Aorta (tissue), 5 donors: Measurements from ENCODE around the gene CD300LD. TPM values are rescaled to one million over a fixed set of nuclear protein-coding genes. Genes with fewer than 3 reads are reported as not detected.
"Not testable (repeated sequence)": the region's sequence is repeated elsewhere in the genome, so short reads cannot be mapped to it uniquely, and the experiment has no call there.

Experiments used
- ATAC-seq: fragments of 200-7000 bp; cut with Tn5 transposase; one replicate; pipeline ENCODE4 v1.9.1; 2022; ENCODE audit warnings: moderate library complexity; ENCODE audit not compliant: low FRiP score
- DNase-seq, 2 donors: peaks; one replicate each; pipeline ENCODE4 v3.0.0-alpha.2; 2020
- H3K27ac ChIP-seq, 2 donors: one replicate each; pipeline ENCODE4 v1.5.1; 2013; ENCODE audit warnings: low read length in 2 of 2, mild to moderate bottlenecking in 2 of 2, moderate library complexity in 2 of 2, control low read depth in 1 of 2, inconsistent platforms in 1 of 2, low read depth in 1 of 2
- H3K27me3 ChIP-seq, 2 donors: one replicate each; pipeline ENCODE4 v1.6.1; 2013; ENCODE audit warnings: control low read depth in 1 of 2, low read length in 1 of 2, mild to moderate bottlenecking in 1 of 2, moderate library complexity in 1 of 2; ENCODE audit not compliant: insufficient read depth in 2 of 2, control insufficient read depth in 1 of 2
- H3K36me3 ChIP-seq, 2 donors: one replicate each; pipeline ENCODE4 v1.6.1; 2013; ENCODE audit warnings: control low read depth in 1 of 2, low read length in 1 of 2, mild to moderate bottlenecking in 1 of 2; ENCODE audit not compliant: insufficient read depth in 2 of 2, control insufficient read depth in 1 of 2
- H3K4me1 ChIP-seq, 2 donors: one replicate each; pipeline ENCODE4 v1.6.1; 2013; ENCODE audit warnings: low read length in 2 of 2, control low read depth in 1 of 2, mild to moderate bottlenecking in 1 of 2, moderate library complexity in 1 of 2; ENCODE audit not compliant: insufficient read depth in 2 of 2, control insufficient read depth in 1 of 2
- H3K4me3 ChIP-seq, 2 donors: one replicate each; pipeline ENCODE4 v1.5.1; 2013; ENCODE audit warnings: low read length in 2 of 2, control low read depth in 1 of 2, mild to moderate bottlenecking in 1 of 2
- H3K9me3 ChIP-seq: one replicate; pipeline ENCODE4 v1.6.1; 2013; ENCODE audit warnings: mild to moderate bottlenecking, low read length; ENCODE audit not compliant: control insufficient read depth
- WGBS, 2 donors: extraction: QIAGEN DNeasy Blood & Tissue Kit; methylation state at CpG; one replicate each; pipeline ENCODE4 v1.1.7; 2013; 5-methylcytosine and 5-hydroxymethylcytosine counted together
- intact Hi-C, 2 donors: fragments of 100-400 bp; cut with DNase I; formaldehyde crosslinking; loops; one replicate each; pipeline versions ENCODE4 v1.14.2 to v1.15.0; 2022
- polyA plus RNA-seq, 2 donors: library from polyadenylated mRNA; stranded (reverse); fragments of 200-250 nt; gene quantifications; one replicate each; pipeline ENCODE4 v1.2.3, GENCODE V29; 2013
- total RNA-seq, 2 donors: library from RNA; stranded (reverse); fragmentation: NEBNext Ultra II Directional; extraction: Animal tissue kit (Norgen Biotek cat#: 25700); gene quantifications; one replicate each; pipeline ENCODE4 v1.2.1, GENCODE V29; 2021
- donor health status: healthy with polysubstance abuse.
- donor health status: Bipolar disorder and iron deficiency.
- donor health status: DM: no; HTN: no; CAD: no.
- donor health status: DM: no; HTN: no; CAD: no.
- donor health status: DM: yes; HTN: yes; CAD: no.

CD300LD gene
- total and polyA plus RNA-seq, 4 donors = 0.75 TPM; not detected in 3

DNA sequence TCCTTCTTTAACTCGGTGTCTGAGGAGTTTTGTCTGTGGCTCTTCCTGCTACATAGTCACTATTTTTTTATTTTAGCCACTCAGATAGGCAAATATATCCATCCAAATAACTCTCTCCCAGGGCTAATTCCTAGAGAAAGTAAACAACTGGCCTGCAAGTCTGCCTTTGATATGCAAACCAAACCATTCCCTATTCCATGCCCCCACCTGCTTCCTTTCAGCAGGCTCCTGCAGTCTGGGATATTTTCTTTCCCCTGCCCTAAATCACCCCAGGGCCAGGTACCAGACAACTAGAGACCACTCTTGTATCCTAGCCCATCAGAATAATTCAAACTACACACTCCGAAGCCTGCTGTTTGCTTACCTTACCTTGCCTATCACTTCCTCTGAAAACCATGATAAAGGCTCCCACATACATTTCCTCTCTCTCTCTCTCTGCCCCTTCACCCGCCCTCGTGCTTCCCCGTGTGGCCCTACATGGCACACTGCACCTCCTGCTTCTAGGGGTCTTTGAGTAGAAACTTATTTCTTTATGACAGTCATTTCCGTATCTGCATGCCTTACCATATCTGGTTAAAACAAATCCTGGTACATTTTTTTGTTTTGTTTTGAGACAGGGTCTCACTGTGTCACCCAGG, 33.1 kb downstream of the CD300LD start:
- DNase-seq (peak in 1 of 2 donors; percentile 4), ATAC-seq (no peak)
- 71 to 73% methylated on average over 6 of the region's 6 CpGs for WGBS, 2 donors
- Histone ChIP-seq H3K4me1 (no peaks in the 10 kb centered on the region), H3K27me3 (no peaks in the 10 kb centered on the region), H3K9me3 (peaks cover 1% of the 10 kb centered on the region), H3K4me3 (no peak overlapping the region), H3K36me3 (no peaks in the 10 kb centered on the region), H3K27ac (no peak overlapping the region)
- intact Hi-C loops = no loop called here

DNA sequence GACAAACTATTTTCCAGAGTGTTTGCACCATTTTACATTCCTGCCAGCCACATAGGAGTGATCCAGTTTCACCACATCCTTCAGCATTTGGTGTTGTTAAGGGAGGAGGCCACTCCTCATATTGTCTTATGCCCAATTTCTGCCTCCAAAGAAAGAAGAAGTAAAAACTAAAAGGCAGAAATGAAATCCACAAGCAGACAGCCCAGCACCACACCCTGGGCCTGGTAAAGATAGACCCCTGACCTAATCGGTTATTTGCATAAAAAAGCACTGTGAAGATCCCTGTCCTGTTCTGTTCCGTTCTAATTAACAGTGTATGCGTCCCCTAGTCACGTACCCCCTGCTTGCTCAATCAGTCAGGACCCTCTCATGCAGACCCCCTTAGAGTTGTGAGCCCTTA, 33.7 kb downstream of the CD300LD start:
- H3K4me3 ChIP-seq, H3K27ac ChIP-seq, intact Hi-C loops, H3K36me3 ChIP-seq, H3K27me3 ChIP-seq, ATAC-seq, H3K9me3 ChIP-seq, H3K4me1 ChIP-seq, DNase-seq: not testable (repeated sequence)
- WGBS, 2 donors = 72 to 73% methylated on average over 4 of the region's 4 CpGs

- no peaks in the 10 kb centered on the region for H3K4me1 ChIP-seq
- intact Hi-C loops = no loop called here
- H3K27ac ChIP-seq = no peak overlapping the region
- no peak overlapping the region for H3K4me3 ChIP-seq
- DNase-seq (peak in 1 of 2 donors; percentile 41), ATAC-seq (no peak)
- H3K36me3 ChIP-seq = no peaks in the 10 kb centered on the region
- H3K9me3 ChIP-seq = peaks cover 1% of the 10 kb centered on the region
- 63 to 67% methylated on average over 7 of the region's 7 CpGs for WGBS, 2 donors
- H3K27me3 ChIP-seq = no peaks in the 10 kb centered on the region
These were observed 36.6 kb downstream of the CD300LD start for GRCh38 chr17:74555427-74555940.

DNA sequence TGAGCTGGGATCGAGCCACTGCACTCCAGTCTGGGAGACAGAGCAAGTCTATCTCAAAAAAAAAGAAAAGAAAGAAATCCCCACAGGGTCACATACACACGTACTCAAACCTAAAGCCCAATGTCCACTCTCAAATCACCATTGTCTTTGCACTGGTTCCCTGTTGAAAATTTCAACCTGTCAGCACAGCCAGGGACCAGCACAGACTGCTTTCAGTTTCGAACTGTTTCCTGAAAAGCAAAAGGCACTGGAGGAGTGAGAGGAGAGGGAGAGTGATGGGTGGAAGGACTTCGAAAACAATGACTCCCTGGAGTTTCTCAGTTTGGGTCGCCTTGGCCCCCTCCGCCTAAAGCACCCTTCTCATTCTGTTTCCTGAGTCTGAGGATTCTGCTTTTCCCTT, 37.2 kb downstream of the CD300LD start:
- Histone ChIP-seq H3K4me3 (no peak overlapping the region), H3K9me3 (peaks cover 1% of the 10 kb centered on the region), H3K27ac (no peak overlapping the region), H3K4me1 (no peaks in the 10 kb centered on the region), H3K27me3 (no peaks in the 10 kb centered on the region), H3K36me3 (no peaks in the 10 kb centered on the region)
- WGBS, 2 donors = 42 to 53% methylated on average over 6 of the region's 6 CpGs
- DNase-seq = peak in 1 of 2 donors; percentile 24
- intact Hi-C loops = no loop called here
- ATAC-seq = no peak

GRCh38 chr17:74552037-74552436, 40.0 kb downstream of the CD300LD start:
- H3K9me3 ChIP-seq = no peaks in the 10 kb centered on the region
- H3K36me3 ChIP-seq = no peaks in the 10 kb centered on the region
- no peak overlapping the region for H3K4me3 ChIP-seq
- intact Hi-C loops = no loop called here
- no peak overlapping the region for H3K27ac ChIP-seq
- DNase-seq (no peak), ATAC-seq (no peak)
- 42 to 44% methylated on average over 7 of the region's 7 CpGs for WGBS, 2 donors
- no peaks in the 10 kb centered on the region for H3K4me1 ChIP-seq
- H3K27me3 ChIP-seq = no peaks in the 10 kb centered on the region

GRCh38 chr17:74550602-74551001, 41.5 kb downstream of the CD300LD start:
- Histone ChIP-seq H3K27me3 (no peaks in the 10 kb centered on the region), H3K4me1 (no peaks in the 10 kb centered on the region), H3K36me3 (no peaks in the 10 kb centered on the region), H3K9me3 (no peaks in the 10 kb centered on the region), H3K4me3 (no peak overlapping the region), H3K27ac (no peak overlapping the region)
- intact Hi-C loops = no loop called here
- DNase-seq (no peak), ATAC-seq (no peak)
- 82 to 84% methylated on average over 15 of the region's 15 CpGs for WGBS, 2 donors

DNA sequence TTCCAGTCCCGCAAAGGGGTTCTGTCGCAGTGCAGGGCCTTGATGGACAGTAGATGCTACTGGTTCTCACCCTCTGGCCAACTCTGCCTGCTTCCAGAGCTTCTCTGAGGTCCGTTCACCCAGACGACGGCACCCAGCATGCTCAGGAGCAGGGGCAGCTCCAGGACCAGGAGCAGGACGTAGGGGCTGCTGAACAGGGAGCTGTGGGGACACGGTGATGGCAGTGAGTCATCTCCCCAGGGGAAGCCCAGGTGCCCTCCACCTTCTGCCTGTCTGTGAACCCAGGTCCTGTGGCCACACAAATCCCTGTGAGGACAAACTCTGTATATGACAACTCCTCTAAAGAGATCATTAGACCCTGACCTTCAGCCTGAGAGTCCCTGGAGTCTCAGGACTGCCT, 42.7 kb downstream of the CD300LD start:
- no peak for DNase-seq
- no peak for ATAC-seq
- H3K27ac ChIP-seq = no peak overlapping the region
- no peaks in the 10 kb centered on the region for H3K27me3 ChIP-seq
- 65 to 77% methylated on average over 7 of the region's 7 CpGs for WGBS, 2 donors
- H3K4me1 ChIP-seq = no peaks in the 10 kb centered on the region
- no peaks in the 10 kb centered on the region for H3K9me3 ChIP-seq
- intact Hi-C loops = no loop called here
- no peaks in the 10 kb centered on the region for H3K36me3 ChIP-seq
- no peak overlapping the region for H3K4me3 ChIP-seq

DNA sequence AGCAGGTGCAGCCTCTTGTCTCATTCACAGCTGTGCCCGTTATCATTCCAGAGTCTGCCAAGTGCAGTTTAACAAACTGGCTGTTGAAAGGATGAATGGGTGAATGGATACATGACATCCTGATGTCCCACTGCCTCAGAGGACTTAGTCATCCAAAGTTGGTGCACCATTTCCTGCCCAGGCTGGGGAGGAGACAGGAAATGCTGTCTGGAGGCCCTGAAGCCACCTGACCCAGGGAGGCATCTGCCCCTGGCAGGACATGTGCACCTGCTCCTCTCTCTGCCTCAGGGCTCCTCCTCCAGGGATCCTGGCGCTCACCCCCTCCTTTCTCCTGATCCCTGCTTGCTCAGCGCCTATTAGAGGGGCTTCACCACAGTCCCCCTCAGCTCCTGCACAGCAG, 44.3 kb downstream of the CD300LD start:
- peak in 1 of 2 donors; percentile 12 for DNase-seq
- H3K36me3 ChIP-seq = no peaks in the 10 kb centered on the region
- H3K27ac ChIP-seq = no peak overlapping the region
- ATAC-seq = no peak
- no peaks in the 10 kb centered on the region for H3K27me3 ChIP-seq
- H3K4me3 ChIP-seq = no peak overlapping the region
- WGBS, 2 donors = 76 to 79% methylated on average over 3 of the region's 3 CpGs
- H3K4me1 ChIP-seq = no peaks in the 10 kb centered on the region
- intact Hi-C loops = no loop called here
- no peaks in the 10 kb centered on the region for H3K9me3 ChIP-seq

DNA sequence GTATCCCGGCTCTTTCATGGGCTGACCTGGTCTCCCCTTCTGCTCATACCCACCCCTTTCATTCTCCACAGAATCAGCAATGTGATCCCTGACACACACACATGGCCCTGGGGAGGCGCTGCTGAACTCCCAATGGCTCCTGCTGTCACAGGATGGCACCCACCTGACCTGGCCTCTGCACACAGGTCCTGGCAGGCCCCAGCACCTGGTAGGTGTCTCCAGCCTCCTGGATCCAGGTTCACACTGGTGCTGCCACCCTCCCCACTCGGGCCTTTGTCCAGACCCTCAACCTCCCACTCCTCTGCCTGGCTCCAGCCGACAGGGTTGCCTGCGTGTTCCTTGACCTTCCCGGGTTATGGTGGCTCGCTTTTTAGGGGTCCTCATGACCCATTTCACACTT, 44.8 kb downstream of the CD300LD start:
- Histone ChIP-seq H3K27me3 (no peaks in the 10 kb centered on the region), H3K27ac (no peak overlapping the region)

More for the DNA sequence above, 44.8 kb downstream of the CD300LD start:
- ATAC-seq (no peak), DNase-seq (peak in 1 of 2 donors; percentile 26)
- WGBS, 2 donors = 86 to 93% methylated on average over 7 of the region's 7 CpGs
- H3K36me3 ChIP-seq = no peaks in the 10 kb centered on the region
- no peak overlapping the region for H3K4me3 ChIP-seq
- no peaks in the 10 kb centered on the region for H3K4me1 ChIP-seq
- intact Hi-C loops = no loop called here
- no peaks in the 10 kb centered on the region for H3K9me3 ChIP-seq
